WTC11 (cell line): Measurements from ENCODE around the gene ATP11A. TPM values are rescaled to one million over a fixed set of nuclear protein-coding genes. Genes with fewer than 3 reads are reported as not detected.

Source experiments
- ATAC-seq: fragments of 200-7000 bp; cut with Tn5 transposase; 2 replicates; pipeline ENCODE4 v1.10.0; 2021; ENCODE audit warnings: mild to moderate bottlenecking, moderate library complexity
- CTCF ChIA-PET: fragments of 300-600 bp; sonication (Branson Sonifier 250); formaldehyde crosslinking; loops from one replicate; lab custom pipeline; 2021; ENCODE audit warnings: antibody characterized with exemption; lab: Charles Lee
- POLR2A ChIA-PET: fragments of 350-600 bp; sonication (Branson Sonifier 250); formaldehyde crosslinking; loops from one replicate; lab custom pipeline; 2021; ENCODE audit warnings: antibody characterized with exemption; lab: Charles Lee
- DNase-seq: peaks from one replicate; pipeline ENCODE4 v3.0.0; 2021; ENCODE audit warnings: low spot score
- H3K27ac Mint-ChIP-seq: 2 replicates; pipeline ENCODE4 v1.8.0; 2021; ENCODE audit warnings: mixed read lengths
- H3K27me3 Mint-ChIP-seq: 2 replicates; pipeline ENCODE4 v1.8.0; 2021; ENCODE audit warnings: low read depth, mild to moderate bottlenecking, moderate library complexity, mixed read lengths
- H3K36me3 Mint-ChIP-seq: 2 replicates; pipeline ENCODE4 v1.8.0; 2021; ENCODE audit warnings: mixed read lengths
- H3K4me1 Mint-ChIP-seq: 2 replicates; pipeline ENCODE4 v1.8.0; 2022; ENCODE audit warnings: mixed read lengths
- H3K4me3 Mint-ChIP-seq: 2 replicates; pipeline ENCODE4 v1.8.0; 2021; ENCODE audit warnings: mild to moderate bottlenecking, moderate library complexity, mixed read lengths
- H3K9me3 Mint-ChIP-seq: 2 replicates; pipeline ENCODE4 v1.8.0; 2021; ENCODE audit warnings: mixed read lengths
- ATF2 ChIP-seq: sonication (generic); formaldehyde crosslinking; IDR thresholded peaks from 2 replicates; pipeline ENCODE4 v1.8.1; 2022; ENCODE audit warnings: low read depth, missing genetic modification reagents, borderline replicate concordance
- ELF4 ChIP-seq: sonication (generic); formaldehyde crosslinking; IDR thresholded peaks from 2 replicates; pipeline ENCODE4 v1.8.1; 2022; ENCODE audit warnings: low read depth, mild to moderate bottlenecking, moderate library complexity, missing genetic modification reagents
- ETV6 ChIP-seq: sonication (generic); formaldehyde crosslinking; IDR thresholded peaks from 2 replicates; pipeline ENCODE4 v1.8.1; 2022; ENCODE audit warnings: mild to moderate bottlenecking, missing genetic modification reagents
- FOXP1 ChIP-seq: sonication (generic); formaldehyde crosslinking; IDR thresholded peaks from 2 replicates; pipeline ENCODE4 v1.8.0; 2022; ENCODE audit warnings: missing genetic modification reagents, mild to moderate bottlenecking, moderate library complexity, borderline replicate concordance
- GRHL2 ChIP-seq: fragments of 250-450 bp; sonication (Bioruptor Pico); IDR thresholded peaks from 2 replicates; pipeline ENCODE4 v1.8.0; 2022; ENCODE audit warnings: mild to moderate bottlenecking, moderate library complexity; ENCODE audit not compliant: insufficient replicate concordance, severe bottlenecking
- HMGA2 ChIP-seq: fragments of 250-450 bp; sonication (Bioruptor Pico); IDR thresholded peaks from 2 replicates; pipeline ENCODE4 v1.4.0; 2021; ENCODE audit warnings: mild to moderate bottlenecking, moderate library complexity
- IRF2 ChIP-seq: sonication (generic); formaldehyde crosslinking; IDR thresholded peaks from 2 replicates; pipeline ENCODE4 v1.8.0; 2022; ENCODE audit warnings: low read depth, missing genetic modification reagents, borderline replicate concordance
- KAT7 ChIP-seq: sonication (generic); formaldehyde crosslinking; IDR thresholded peaks from 2 replicates; pipeline ENCODE4 v1.8.1; 2023; ENCODE audit warnings: missing genetic modification reagents, mild to moderate bottlenecking, borderline replicate concordance
- MYBL2 ChIP-seq: sonication (generic); formaldehyde crosslinking; IDR thresholded peaks from 2 replicates; pipeline ENCODE4 v1.8.1; 2023; ENCODE audit warnings: mild to moderate bottlenecking, moderate library complexity, missing genetic modification reagents
- PREB ChIP-seq: sonication (generic); formaldehyde crosslinking; IDR thresholded peaks from 2 replicates; pipeline ENCODE4 v1.8.1; 2022; ENCODE audit warnings: mild to moderate bottlenecking, missing genetic modification reagents, moderate library complexity, borderline replicate concordance
- PRRX2 ChIP-seq: fragments of 250-450 bp; sonication (Bioruptor Pico); IDR thresholded peaks from 2 replicates; pipeline ENCODE4 v1.8.0; 2021; ENCODE audit warnings: mild to moderate bottlenecking
- TEAD1 ChIP-seq: sonication (generic); formaldehyde crosslinking; IDR thresholded peaks from 2 replicates; pipeline ENCODE4 v1.8.0; 2022; ENCODE audit warnings: mild to moderate bottlenecking, missing genetic modification reagents
- ZBTB21 ChIP-seq: sonication (generic); formaldehyde crosslinking; IDR thresholded peaks from 2 replicates; pipeline ENCODE4 v1.8.1; 2023; ENCODE audit warnings: mild to moderate bottlenecking, missing genetic modification reagents, borderline replicate concordance
- ZMAT4 ChIP-seq: fragments of 250-450 bp; sonication (Bioruptor Pico); IDR thresholded peaks from 2 replicates; pipeline ENCODE4 v1.9.0; 2021; ENCODE audit warnings: mild to moderate bottlenecking
- ZNF671 ChIP-seq: fragments of 250-450 bp; sonication (Bioruptor Pico); IDR thresholded peaks from 2 replicates; pipeline ENCODE4 v1.8.0; 2021; ENCODE audit warnings: mild to moderate bottlenecking
- total RNA-seq: library from RNA; stranded (reverse); gene quantifications from 3 replicates; pipeline ENCODE4 v1.2.3, GENCODE V29; 2021
- TF ChIP-seq, protein P1 (sequence below): fragments of 200-600 bp; IDR thresholded peaks from 2 replicates; pipeline ENCODE4 v1.8.0; 2022; ENCODE audit warnings: antibody characterized with exemption
- TF ChIP-seq, protein P2 (sequence below): sonication (generic); formaldehyde crosslinking; conservative IDR thresholded peaks from 2 replicates; pipeline ENCODE4 v1.8.1; 2022; ENCODE audit warnings: mild to moderate bottlenecking, missing genetic modification reagents
- TF ChIP-seq, protein P3 (sequence below): sonication (generic); formaldehyde crosslinking; IDR thresholded peaks from 2 replicates; pipeline ENCODE4 v1.8.1; 2022; ENCODE audit warnings: missing genetic modification reagents, borderline replicate concordance
- TF ChIP-seq, protein P4 (sequence below): sonication (generic); formaldehyde crosslinking; IDR thresholded peaks from 2 replicates; pipeline ENCODE4 v1.8.0; 2022; ENCODE audit warnings: missing genetic modification reagents

ATP11A gene
- total RNA-seq, 1 experiment from 2014 or later, result 100 TPM

- DNase-seq, result no peak
- H3K4me1 Mint-ChIP-seq, result no peaks in the 10 kb centered on the region
- TF ChIP-seq, protein P1, sequence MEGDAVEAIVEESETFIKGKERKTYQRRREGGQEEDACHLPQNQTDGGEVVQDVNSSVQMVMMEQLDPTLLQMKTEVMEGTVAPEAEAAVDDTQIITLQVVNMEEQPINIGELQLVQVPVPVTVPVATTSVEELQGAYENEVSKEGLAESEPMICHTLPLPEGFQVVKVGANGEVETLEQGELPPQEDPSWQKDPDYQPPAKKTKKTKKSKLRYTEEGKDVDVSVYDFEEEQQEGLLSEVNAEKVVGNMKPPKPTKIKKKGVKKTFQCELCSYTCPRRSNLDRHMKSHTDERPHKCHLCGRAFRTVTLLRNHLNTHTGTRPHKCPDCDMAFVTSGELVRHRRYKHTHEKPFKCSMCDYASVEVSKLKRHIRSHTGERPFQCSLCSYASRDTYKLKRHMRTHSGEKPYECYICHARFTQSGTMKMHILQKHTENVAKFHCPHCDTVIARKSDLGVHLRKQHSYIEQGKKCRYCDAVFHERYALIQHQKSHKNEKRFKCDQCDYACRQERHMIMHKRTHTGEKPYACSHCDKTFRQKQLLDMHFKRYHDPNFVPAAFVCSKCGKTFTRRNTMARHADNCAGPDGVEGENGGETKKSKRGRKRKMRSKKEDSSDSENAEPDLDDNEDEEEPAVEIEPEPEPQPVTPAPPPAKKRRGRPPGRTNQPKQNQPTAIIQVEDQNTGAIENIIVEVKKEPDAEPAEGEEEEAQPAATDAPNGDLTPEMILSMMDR, result no peak
- TF ChIP-seq ETV6 (CRISPR knock-in tag), result no peak
- no peak for TF ChIP-seq MYBL2 (CRISPR knock-in tag)
- no peak for TF ChIP-seq ZNF671 (CRISPR knock-in tag)
- TF ChIP-seq ELF4 (CRISPR knock-in tag), result no peak
- TF ChIP-seq IRF2 (CRISPR knock-in tag), result no peak
- TF ChIP-seq, protein P2, sequence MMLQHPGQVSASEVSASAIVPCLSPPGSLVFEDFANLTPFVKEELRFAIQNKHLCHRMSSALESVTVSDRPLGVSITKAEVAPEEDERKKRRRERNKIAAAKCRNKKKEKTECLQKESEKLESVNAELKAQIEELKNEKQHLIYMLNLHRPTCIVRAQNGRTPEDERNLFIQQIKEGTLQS (CRISPR knock-in tag), result no peak
- no peak for TF ChIP-seq GRHL2 (CRISPR knock-in tag)
- no peak for TF ChIP-seq ZBTB21 (CRISPR knock-in tag)
- TF ChIP-seq, protein P3, sequence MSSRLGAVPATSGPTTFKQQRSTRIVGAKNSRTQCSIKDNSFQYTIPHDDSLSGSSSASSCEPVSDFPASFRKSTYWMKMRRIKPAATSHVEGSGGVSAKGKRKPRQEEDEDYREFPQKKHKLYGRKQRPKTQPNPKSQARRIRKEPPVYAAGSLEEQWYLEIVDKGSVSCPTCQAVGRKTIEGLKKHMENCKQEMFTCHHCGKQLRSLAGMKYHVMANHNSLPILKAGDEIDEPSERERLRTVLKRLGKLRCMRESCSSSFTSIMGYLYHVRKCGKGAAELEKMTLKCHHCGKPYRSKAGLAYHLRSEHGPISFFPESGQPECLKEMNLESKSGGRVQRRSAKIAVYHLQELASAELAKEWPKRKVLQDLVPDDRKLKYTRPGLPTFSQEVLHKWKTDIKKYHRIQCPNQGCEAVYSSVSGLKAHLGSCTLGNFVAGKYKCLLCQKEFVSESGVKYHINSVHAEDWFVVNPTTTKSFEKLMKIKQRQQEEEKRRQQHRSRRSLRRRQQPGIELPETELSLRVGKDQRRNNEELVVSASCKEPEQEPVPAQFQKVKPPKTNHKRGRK (CRISPR knock-in tag), result no peak
- TF ChIP-seq PRRX2, result no peak
- TF ChIP-seq KAT7 (CRISPR knock-in tag), result no peak
- TF ChIP-seq, protein P4, sequence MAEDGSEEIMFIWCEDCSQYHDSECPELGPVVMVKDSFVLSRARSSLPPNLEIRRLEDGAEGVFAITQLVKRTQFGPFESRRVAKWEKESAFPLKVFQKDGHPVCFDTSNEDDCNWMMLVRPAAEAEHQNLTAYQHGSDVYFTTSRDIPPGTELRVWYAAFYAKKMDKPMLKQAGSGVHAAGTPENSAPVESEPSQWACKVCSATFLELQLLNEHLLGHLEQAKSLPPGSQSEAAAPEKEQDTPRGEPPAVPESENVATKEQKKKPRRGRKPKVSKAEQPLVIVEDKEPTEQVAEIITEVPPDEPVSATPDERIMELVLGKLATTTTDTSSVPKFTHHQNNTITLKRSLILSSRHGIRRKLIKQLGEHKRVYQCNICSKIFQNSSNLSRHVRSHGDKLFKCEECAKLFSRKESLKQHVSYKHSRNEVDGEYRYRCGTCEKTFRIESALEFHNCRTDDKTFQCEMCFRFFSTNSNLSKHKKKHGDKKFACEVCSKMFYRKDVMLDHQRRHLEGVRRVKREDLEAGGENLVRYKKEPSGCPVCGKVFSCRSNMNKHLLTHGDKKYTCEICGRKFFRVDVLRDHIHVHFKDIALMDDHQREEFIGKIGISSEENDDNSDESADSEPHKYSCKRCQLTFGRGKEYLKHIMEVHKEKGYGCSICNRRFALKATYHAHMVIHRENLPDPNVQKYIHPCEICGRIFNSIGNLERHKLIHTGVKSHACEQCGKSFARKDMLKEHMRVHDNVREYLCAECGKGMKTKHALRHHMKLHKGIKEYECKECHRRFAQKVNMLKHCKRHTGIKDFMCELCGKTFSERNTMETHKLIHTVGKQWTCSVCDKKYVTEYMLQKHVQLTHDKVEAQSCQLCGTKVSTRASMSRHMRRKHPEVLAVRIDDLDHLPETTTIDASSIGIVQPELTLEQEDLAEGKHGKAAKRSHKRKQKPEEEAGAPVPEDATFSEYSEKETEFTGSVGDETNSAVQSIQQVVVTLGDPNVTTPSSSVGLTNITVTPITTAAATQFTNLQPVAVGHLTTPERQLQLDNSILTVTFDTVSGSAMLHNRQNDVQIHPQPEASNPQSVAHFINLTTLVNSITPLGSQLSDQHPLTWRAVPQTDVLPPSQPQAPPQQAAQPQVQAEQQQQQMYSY, result no peak
- TF ChIP-seq FOXP1 (CRISPR knock-in tag), result no peak
- no peak for TF ChIP-seq PREB (CRISPR knock-in tag)
- no peak for TF ChIP-seq ZMAT4 (CRISPR knock-in tag)
- no peak for TF ChIP-seq HMGA2
- TF ChIP-seq TEAD1, result no peak
- no peak for TF ChIP-seq ATF2
- TF ChIP-seq, all 79 proteins: peak for 0
- CTCF ChIA-PET, result no interaction called here
- no peak overlapping the region for H3K4me3 Mint-ChIP-seq
- POLR2A ChIA-PET, result no interaction called here
- no peak for ATAC-seq
- no peak overlapping the region for H3K27ac Mint-ChIP-seq
- H3K27me3 Mint-ChIP-seq, result no peaks in the 10 kb centered on the region
- peaks cover 50% of the 10 kb centered on the region for H3K36me3 Mint-ChIP-seq
- no peaks in the 10 kb centered on the region for H3K9me3 Mint-ChIP-seq
Measured at GRCh38 chr13:112867301-112867711, 177.5 kb downstream of the ATP11A start.
